ENCODE results near the gene PLXNB2.
A peak's percentile ranks its signal among the peaks of the same experiment; 100 is the strongest.

The PLXNB2 gene

GRCh38 chr22:50303848-50304527 is 3.5 kb downstream of the PLXNB2 start:
- Histone ChIP-seq H3K9me2 (replicated peaks; ENCODE audit: control insufficient read depth, low read length) (no peaks in the 10 kb centered on the region), H3K79me2 (ENCODE audit: control insufficient read depth, low read length) (peaks cover 78% of the 10 kb centered on the region), H3K9me3 (ENCODE audit: control insufficient read depth, insufficient read depth, low read length) (no peaks in the 10 kb centered on the region), H4K20me1 (ENCODE audit: control insufficient read depth, insufficient read depth, low read depth, low read length) (peaks cover 15% of the 10 kb centered on the region), H3K27me3 (ENCODE audit: control insufficient read depth, low read length) (no peaks in the 10 kb centered on the region), H3K4me3 (ENCODE audit: low read length) (peak overlapping the region; percentile 97), H3K4me1 (ENCODE audit: control insufficient read depth, low read length) (peaks cover 85% of the 10 kb centered on the region), H3K27ac (ENCODE audit: low read depth, low read length) (peak overlapping the region; percentile 88), H3K4me2 (ENCODE audit: low read length) (peak overlapping the region; percentile 99), H3F3A (ENCODE audit: control insufficient read depth, insufficient read depth) (peaks cover 29% of the 10 kb centered on the region), H3K36me3 (ENCODE audit: control insufficient read depth, low read length) (peaks cover 42% of the 10 kb centered on the region)
- TF ChIP-seq CTCF (IDR thresholded peaks at IDR 0.05; ENCODE audit: low read depth, low read length, poor library complexity, severe bottlenecking) = peak; percentile 32
- TF ChIP-seq EZH2phosphoT487 (IDR thresholded peaks at IDR 0.05; ENCODE audit: borderline replicate concordance, low read length) = no peak

GRCh38 chr22:50303515-50303847 is 4.0 kb downstream of the PLXNB2 start:
- TF ChIP-seq EZH2phosphoT487 (IDR thresholded peaks at IDR 0.05; ENCODE audit: borderline replicate concordance, low read length) (no peak), CTCF (IDR thresholded peaks at IDR 0.05; ENCODE audit: low read depth, low read length, poor library complexity, severe bottlenecking) (no peak)
- H3K9me3 ChIP-seq (ENCODE audit: control insufficient read depth, insufficient read depth, low read length) = no peaks in the 10 kb centered on the region
- peaks cover 84% of the 10 kb centered on the region for H3K79me2 ChIP-seq (ENCODE audit: control insufficient read depth, low read length)
- H3F3A ChIP-seq (ENCODE audit: control insufficient read depth, insufficient read depth) = peaks cover 24% of the 10 kb centered on the region
- no peaks in the 10 kb centered on the region for H3K9me2 ChIP-seq (replicated peaks; ENCODE audit: control insufficient read depth, low read length)
- H3K27me3 ChIP-seq (ENCODE audit: control insufficient read depth, low read length) = no peaks in the 10 kb centered on the region
- peak overlapping the region; percentile 88 for H3K27ac ChIP-seq (ENCODE audit: low read depth, low read length)
- peak overlapping the region; percentile 99 for H3K4me2 ChIP-seq (ENCODE audit: low read length)
- H3K4me1 ChIP-seq (ENCODE audit: control insufficient read depth, low read length) = peaks cover 85% of the 10 kb centered on the region
- peaks cover 44% of the 10 kb centered on the region for H3K36me3 ChIP-seq (ENCODE audit: control insufficient read depth, low read length)
- peak overlapping the region; percentile 97 for H3K4me3 ChIP-seq (ENCODE audit: low read length)
- H4K20me1 ChIP-seq (ENCODE audit: control insufficient read depth, insufficient read depth, low read depth, low read length) = peaks cover 15% of the 10 kb centered on the region

- Histone ChIP-seq H3K4me2 (ENCODE audit: low read length) (peak overlapping the region; percentile 99), H3K79me2 (ENCODE audit: control insufficient read depth, low read length) (peaks cover 93% of the 10 kb centered on the region), H3F3A (ENCODE audit: control insufficient read depth, insufficient read depth) (peaks cover 17% of the 10 kb centered on the region), H3K27ac (ENCODE audit: low read depth, low read length) (peak overlapping the region; percentile 88), H4K20me1 (ENCODE audit: control insufficient read depth, insufficient read depth, low read depth, low read length) (peaks cover 18% of the 10 kb centered on the region), H3K4me3 (ENCODE audit: low read length) (peak overlapping the region; percentile 97), H3K27me3 (ENCODE audit: control insufficient read depth, low read length) (no peaks in the 10 kb centered on the region), H3K9me3 (ENCODE audit: control insufficient read depth, insufficient read depth, low read length) (no peaks in the 10 kb centered on the region), H3K4me1 (ENCODE audit: control insufficient read depth, low read length) (peaks cover 86% of the 10 kb centered on the region), H3K9me2 (replicated peaks; ENCODE audit: control insufficient read depth, low read length) (no peaks in the 10 kb centered on the region), H3K36me3 (ENCODE audit: control insufficient read depth, low read length) (peaks cover 45% of the 10 kb centered on the region)
- TF ChIP-seq EZH2phosphoT487 (IDR thresholded peaks at IDR 0.05; ENCODE audit: borderline replicate concordance, low read length) (no peak), CTCF (IDR thresholded peaks at IDR 0.05; ENCODE audit: low read depth, low read length, poor library complexity, severe bottlenecking) (no peak)
Observed at GRCh38 chr22:50302564-50302963, 4.9 kb downstream of the PLXNB2 start.
